Measurements from ENCODE around the gene C9orf152. TPM values are rescaled to one million over a fixed set of nuclear protein-coding genes. Genes with fewer than 3 reads are reported as not detected.
A peak's percentile ranks its signal among the peaks of the same experiment; 100 is the strongest.
"Not testable (repeated sequence)": the region's sequence is repeated elsewhere in the genome, so short reads cannot be mapped to it uniquely, and the experiment has no call there.

The C9orf152 gene
- total and polyA plus RNA-seq, 2 of the 13 experiments (the other 11 are each of a cell fraction or from before 2014, with no cell fraction given) = 0.24 to 0.48 TPM

DNA sequence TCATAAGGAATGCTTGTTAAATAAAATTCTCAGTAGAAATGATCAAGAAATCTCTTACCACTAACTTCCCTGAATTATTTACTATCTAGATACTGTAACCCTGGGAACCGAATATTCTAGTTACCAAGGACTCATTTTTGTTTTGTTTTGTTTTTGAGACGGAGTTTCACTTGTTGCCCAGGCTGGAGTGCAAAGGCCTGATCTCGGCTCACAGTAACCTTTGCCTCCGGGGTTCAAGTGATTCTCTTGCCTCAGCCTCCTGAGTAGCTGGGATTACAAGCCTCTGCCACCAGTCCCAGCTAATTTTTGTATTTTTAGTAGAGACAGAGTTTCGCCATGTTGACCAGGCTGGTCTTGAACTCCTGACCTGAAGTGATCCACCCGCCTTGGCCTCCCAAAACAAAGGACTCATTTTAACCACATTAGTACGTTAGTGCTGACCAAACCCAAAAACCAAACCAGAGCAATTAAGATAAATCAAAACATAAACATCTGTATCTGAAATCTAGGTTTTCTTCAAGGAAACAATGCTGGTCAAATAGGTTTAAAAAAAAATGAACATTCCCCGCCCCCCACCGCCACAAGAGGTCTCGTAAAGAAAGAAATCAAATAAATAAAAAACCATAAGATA lies 44.7 kb upstream of the C9orf152 start (continued):
- TF ChIP-seq, protein P1, sequence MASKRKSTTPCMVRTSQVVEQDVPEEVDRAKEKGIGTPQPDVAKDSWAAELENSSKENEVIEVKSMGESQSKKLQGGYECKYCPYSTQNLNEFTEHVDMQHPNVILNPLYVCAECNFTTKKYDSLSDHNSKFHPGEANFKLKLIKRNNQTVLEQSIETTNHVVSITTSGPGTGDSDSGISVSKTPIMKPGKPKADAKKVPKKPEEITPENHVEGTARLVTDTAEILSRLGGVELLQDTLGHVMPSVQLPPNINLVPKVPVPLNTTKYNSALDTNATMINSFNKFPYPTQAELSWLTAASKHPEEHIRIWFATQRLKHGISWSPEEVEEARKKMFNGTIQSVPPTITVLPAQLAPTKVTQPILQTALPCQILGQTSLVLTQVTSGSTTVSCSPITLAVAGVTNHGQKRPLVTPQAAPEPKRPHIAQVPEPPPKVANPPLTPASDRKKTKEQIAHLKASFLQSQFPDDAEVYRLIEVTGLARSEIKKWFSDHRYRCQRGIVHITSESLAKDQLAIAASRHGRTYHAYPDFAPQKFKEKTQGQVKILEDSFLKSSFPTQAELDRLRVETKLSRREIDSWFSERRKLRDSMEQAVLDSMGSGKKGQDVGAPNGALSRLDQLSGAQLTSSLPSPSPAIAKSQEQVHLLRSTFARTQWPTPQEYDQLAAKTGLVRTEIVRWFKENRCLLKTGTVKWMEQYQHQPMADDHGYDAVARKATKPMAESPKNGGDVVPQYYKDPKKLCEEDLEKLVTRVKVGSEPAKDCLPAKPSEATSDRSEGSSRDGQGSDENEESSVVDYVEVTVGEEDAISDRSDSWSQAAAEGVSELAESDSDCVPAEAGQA (IDR thresholded peaks at IDR 0.05; ENCODE audit: low read depth) = no peak
- TF ChIP-seq, protein P1 (CRISPR knock-in tag; IDR thresholded peaks at IDR 0.05; ENCODE audit: borderline replicate concordance) = no peak
- TF ChIP-seq ZNF331 (CRISPR knock-in tag; IDR thresholded peaks at IDR 0.05) = no peak

DNA sequence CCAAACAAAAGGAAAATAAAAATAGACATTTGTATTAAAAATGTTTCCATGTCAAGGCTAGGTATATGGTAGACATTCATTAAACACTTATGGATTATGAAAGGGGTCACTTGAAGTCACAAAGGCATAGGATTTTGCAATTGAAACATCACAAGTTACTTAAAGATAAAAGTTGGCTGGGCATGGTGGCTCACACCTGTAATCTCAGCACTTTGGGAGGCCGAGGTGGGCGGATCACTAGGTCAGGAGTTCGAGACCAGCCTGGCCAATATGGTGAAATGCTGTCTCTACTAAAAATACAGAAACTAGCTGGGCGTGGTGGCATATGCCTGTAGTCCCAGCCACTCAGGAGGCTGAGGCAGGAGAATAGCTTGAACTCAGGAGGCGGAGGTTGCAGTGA lies 43.8 kb upstream of the C9orf152 start:
- H2AFZ ChIP-seq (ENCODE audit: low read length); DNase-seq (ENCODE audit: low spot score); in situ Hi-C loops (cut with HindIII; ENCODE audit: extremely low pct_ligation_motif_present, low pct_unique_long_range_greater_than_20kb); ATAC-seq; H3K9me3 ChIP-seq (ENCODE audit: low read length); CTCF ChIA-PET (ENCODE audit: low intra/inter-chr PET ratio, low total read pairs); H3K4me3 ChIP-seq (replicated peaks in 1 of 3; ENCODE audit: insufficient read depth in 1 of 3, low read depth in 2 of 3, low read length in 3 of 3); FAIRE-seq; H3K9ac ChIP-seq (ENCODE audit: insufficient read depth, low read depth, low read length); H3K27me3 ChIP-seq (ENCODE audit: control insufficient read depth in 1 of 2, insufficient read depth in 2 of 2, low read length in 2 of 2); intact Hi-C loops (cut with micrococcal nuclease; ENCODE audit: unreplicated experiment); BruUV-seq (replicated peaks): not testable (repeated sequence)
- Histone ChIP-seq H3K27ac (ENCODE audit: extremely low read length, insufficient read depth, low read length) (peak overlapping the region; percentile 90), H3K79me2 (ENCODE audit: insufficient read depth, low read length) (peaks cover 83% of the 10 kb centered on the region), H3K4me1 (ENCODE audit: insufficient read depth, low read length) (peaks cover 56% of the 10 kb centered on the region), H3K36me3 (replicated peaks in 1 of 2; ENCODE audit: control insufficient read depth in 1 of 2, insufficient read depth in 2 of 2, low read length in 2 of 2) (peaks cover 10 to 32% of the 10 kb centered on the region in 2 experiments), H3K4me2 (ENCODE audit: low read depth, low read length) (peak overlapping the region; percentile 38), H4K20me1 (ENCODE audit: insufficient read depth, low read length) (peaks cover 70% of the 10 kb centered on the region)
- WGBS (ENCODE audit: low lambda C conversion rate) = 89% methylated on average over 5 of the region's 5 CpGs
- POLR2A ChIA-PET = interaction anchor here (0.7 to 1.4 kb wide), 4 partner anchors 31 to 75 kb away, joined by 4 to 10 read pairs (median 6); no protein-coding TSS in a partner anchor
- 0 out of 2 replicates have a peak, but pooled peaks have one; percentile 53 for TF ChIP-seq ZNF7 (CRISPR knock-in tag; IDR thresholded peaks at IDR 0.05)
- TF ChIP-seq ZNF460 (CRISPR knock-in tag; IDR thresholded peaks at IDR 0.05; ENCODE audit: borderline replicate concordance) = peak; percentile 73
- peak; percentile 36; the same call in 1 of the 2 replicates for TF ChIP-seq ZMYM2 (CRISPR knock-in tag; IDR thresholded peaks at IDR 0.05)

Measured in HepG2 (cell line).